ENCODE measurements around the gene YBX1.
"Not testable (repeated sequence)": the region's sequence is repeated elsewhere in the genome, so short reads cannot be mapped to it uniquely, and the experiment has no call there.

Gene YBX1

DNA sequence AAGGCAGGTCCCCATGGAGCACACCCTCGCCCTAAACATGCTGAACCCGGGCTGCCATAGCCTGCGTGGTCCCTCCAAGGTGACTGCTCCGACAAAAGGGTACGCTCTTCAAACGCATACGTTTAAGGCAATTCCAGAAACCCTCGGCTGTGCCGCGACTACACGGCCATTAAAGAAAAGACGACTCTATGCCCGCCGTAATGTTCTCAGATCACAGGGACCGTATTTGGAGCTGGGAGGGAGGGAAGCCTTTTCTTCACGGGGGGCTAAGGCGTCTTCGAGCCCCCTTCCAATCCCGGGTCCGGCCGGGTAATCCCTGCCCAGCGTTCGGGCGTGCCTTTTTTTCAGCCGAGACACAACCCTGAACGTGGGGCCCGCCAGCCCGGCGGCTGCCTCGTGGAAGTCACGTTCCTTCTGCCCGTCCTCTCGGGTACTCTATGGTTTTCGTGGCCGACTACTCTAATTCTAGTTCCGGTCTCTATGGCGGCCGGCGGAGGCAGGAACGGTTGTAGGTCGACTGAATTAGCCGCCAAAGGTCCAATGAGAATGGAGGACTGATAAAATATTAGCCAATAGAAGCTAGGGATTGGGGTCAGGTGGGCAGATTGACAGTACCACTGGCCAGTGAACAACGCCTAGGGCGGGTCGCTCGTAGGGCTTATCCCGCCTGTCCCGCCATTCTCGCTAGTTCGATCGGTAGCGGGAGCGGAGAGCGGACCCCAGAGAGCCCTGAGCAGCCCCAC, at the start of gene YBX1:
YBX1 (plus strand) TSS at position 678 of the 743 bp plus-strand sequence. CDS start 148 bp downstream, outside the sequence.
- peak; percentile 92 for DNase-seq (ENCODE audit: low read depth)

DNA sequence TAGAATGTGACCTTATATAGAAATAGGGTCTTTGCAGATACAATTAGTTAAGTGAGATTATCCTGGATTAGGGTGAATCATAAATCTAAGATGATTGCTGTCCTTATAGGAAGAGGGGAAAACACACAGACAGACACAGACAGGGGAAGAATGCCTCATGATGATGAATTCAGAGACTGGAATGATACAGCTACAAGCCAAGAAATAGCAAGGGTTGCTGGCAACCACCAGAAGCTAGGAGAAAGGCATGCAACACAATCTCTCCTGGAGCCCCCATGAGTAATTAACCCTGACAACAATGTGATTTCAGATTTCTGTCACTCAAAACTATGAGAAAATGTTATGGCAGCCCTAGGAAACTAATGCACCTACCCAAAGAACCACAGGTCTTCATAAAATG, 43.1 kb upstream of the YBX1 start:
- no peak for DNase-seq (ENCODE audit: low read depth)

- no peak for DNase-seq (ENCODE audit: low read depth)
Observed at GRCh38 chr1:42646056-42646455, 36.2 kb upstream of the YBX1 start.

- no peak for DNase-seq (ENCODE audit: low read depth)
Observed at GRCh38 chr1:42657201-42657600, 25.0 kb upstream of the YBX1 start.

DNA sequence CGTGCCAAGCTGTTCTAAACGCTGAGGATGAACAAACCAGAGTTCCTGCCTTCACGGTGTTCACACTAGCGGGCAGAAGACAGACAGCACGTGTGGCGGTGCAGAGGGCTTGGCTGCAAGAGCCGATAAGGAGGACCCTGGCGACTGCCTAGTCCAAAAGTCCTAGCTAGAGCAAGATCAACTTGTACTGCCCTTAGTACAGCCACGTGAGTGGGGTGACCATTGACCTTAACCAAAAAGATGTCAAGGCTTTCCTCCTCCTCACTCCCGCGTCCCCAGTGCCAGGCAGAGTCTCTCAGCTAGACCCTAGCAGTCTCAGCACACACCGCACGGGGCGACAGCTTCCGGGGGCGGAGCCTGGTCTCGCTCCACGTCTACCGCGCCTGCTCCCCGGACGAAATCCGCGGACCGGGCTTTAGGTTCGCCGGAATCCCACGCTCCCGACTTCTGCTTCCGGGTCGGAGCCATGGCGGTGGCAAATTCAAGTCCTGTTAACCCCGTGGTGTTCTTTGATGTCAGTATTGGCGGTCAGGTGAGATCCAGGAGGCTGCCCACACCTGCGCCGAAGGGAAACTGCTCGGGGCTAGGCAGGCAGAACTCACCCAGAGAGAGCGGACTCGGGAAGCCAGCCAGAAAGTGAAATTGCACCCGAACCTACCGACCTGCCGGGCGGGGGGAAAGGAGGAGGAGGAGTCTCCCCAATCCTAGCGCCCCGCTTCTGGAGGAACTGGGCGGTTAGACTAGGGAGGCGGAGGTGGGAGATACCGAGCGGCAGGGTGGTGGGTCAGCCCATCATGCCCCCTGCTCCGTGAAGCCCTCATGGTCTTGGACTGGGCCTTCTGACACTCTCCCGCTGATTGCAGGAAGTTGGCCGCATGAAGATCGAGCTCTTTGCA, 24.0 kb upstream of the YBX1 start, which contains the start of gene PPIH:
PPIH (plus strand) TSS at position 443 of the 896 bp plus-strand sequence; CDS start at position 467, 24 bp downstream.
- DNase-seq (ENCODE audit: low read depth) = peak; percentile 94

DNA sequence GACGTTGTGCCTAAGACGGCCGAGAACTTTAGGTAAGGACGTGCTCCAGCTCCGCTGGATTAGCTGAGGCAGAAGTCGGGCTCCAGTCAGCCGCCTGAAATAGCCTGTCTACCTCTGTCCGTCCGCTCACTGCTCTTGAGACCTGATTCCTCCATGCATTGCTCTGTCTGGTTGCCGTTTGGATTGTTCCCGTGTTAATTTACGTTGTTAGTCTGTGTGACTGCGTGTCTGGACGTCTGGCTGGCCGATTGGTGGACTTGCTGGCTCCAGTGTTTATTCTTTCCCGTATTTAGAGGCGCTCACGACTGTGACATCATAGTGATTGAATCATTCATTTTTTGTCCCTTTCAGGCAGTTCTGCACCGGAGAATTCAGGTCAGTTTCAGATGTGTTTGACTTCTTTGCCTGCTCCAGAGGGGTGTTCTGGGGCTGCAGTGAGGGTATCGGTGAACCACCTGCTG, 23.3 kb upstream of the YBX1 start:
- DNase-seq (ENCODE audit: low read depth) = no peak

GRCh38 chr1:42660907-42661500, 21.2 kb upstream of the YBX1 start:
- DNase-seq (ENCODE audit: low read depth) = no peak

DNA sequence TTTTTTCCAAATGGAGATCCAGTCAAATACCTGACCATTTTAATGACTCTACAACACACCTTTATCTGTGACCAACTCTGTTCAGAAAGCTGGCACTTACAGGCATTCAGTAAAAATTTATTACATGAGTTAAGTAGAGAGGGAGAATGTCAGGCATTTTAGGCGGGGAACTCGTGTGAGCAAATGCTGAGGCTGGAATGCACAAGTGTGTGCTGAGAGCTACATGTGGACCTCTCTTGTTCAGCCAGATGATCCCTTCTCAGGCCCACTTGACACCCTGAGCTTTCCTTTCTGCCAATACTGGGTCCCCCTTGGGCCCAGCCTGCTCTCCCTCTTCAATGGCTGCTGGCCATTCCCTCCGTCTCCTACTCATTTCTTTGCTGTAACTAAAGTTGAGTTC, 12.3 kb upstream of the YBX1 start:
- no peak for DNase-seq (ENCODE audit: low read depth)

DNA sequence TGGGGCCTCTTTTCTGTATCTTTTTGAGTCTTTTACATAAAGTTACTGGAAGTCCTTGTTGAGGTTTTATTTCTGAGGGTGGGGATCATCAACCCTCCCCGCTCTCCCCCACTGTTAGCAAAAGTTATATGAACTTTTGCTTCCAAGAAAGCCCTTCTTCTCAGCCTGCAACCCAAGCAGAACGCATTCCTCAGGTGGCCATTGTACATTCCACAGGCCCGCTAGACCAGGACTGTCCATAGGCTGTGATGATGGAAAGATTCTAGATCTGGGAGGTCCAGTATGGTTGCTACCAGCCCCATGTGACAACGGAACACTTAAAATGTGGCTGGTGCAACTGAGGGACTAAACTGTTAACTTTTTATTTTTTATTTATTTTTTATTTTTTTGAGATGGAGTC, 11.8 kb upstream of the YBX1 start:
- DNase-seq (ENCODE audit: low read depth) = no peak

- no peak for DNase-seq (ENCODE audit: low read depth)
Observed at GRCh38 chr1:42674214-42674613, 8.0 kb upstream of the YBX1 start.

GRCh38 chr1:42674682-42675081, 7.5 kb upstream of the YBX1 start:
- DNase-seq (ENCODE audit: low read depth) = no peak

- no peak for DNase-seq (ENCODE audit: low read depth)
Observed at GRCh38 chr1:42675467-42675866, 6.8 kb upstream of the YBX1 start.

- no peak for DNase-seq (ENCODE audit: low read depth)
Observed at GRCh38 chr1:42676534-42677087, 5.6 kb upstream of the YBX1 start.

- DNase-seq (ENCODE audit: low read depth) = no peak
Observed at GRCh38 chr1:42679364-42679983, 2.7 kb upstream of the YBX1 start.

- DNase-seq (ENCODE audit: low read depth) = no peak
Observed at GRCh38 chr1:42680055-42680454, 2.2 kb upstream of the YBX1 start.

DNA sequence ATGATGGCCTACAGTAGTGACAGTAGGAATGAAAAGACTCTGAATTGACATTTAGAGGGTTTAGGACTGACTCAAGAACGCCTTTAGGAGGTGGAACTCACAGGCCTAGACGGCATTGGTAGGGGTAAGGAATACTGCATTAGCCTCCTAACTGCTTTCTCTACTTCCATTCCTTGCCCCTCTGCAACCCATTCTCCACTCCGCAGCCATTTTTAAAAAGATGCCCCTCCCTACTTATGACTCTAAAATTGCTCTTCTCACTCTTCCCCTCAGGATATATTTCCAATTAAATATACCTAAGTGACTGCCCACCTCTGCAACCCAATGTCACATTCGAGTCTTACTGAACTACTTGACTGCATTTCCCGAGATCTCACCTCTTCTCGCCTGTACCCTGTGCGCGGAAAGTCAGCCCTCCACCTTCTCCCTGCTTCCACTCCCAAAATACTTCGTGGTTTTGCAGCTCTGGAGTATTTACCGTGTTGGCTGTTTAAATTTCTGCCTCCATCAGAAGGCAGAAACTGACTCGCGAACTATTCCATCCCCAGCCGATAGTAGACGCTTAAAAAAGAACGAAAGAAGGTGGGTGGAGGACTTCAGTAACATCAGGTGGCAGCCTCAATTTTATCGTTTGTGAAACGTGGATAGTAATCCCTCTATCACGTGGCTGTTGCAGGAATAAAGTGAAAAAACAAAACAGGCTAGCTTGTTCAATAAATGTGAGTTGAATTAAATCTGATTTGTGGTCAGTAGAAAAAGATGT, 1.1 kb upstream of the YBX1 start:
- DNase-seq (ENCODE audit: low read depth) = no peak

GRCh38 chr1:42682484-42682738, 193 bp downstream of the YBX1 start:
- DNase-seq (ENCODE audit: low read depth) = not testable (repeated sequence)

DNA sequence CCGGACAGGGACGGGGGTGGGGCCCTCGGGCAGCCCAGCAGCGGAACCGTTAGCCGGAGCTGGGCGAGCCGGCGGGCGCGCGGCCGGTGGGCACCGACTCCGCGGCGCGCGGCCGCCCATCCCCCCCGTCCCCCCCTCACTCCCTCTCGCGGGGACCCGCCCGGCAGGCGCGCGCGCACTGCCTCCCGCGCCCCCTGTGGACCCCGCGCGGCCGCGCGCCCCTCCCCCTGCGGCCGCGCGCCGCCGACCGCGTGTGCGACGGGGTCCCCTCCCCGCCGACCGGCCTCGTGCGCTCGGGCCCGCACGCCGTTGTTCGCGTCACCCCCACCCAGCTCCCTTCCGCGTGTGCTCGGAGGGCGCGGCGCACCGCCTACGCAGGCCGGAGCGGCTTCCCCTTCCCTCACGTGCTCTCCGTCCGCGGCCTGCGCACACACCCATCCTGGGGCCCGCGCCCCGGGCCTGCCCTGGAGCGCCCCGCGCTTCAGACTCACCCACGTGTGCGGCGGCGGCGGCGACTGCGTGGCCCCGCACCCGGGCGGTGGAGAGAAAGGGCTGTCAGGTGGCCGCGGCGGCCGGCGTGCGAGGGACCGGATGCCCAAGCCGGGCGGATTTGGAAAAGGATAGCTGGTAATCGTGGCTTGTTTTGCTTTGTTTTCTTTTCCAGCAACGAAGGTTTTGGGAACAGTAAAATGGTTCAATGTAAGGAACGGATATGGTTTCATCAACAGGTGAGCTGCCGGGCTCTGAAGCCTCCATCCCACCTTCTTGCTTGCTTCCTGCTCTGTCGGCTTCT, 717 bp downstream of the YBX1 start:
- DNase-seq (ENCODE audit: low read depth) = peak; percentile 51

- DNase-seq (ENCODE audit: low read depth) = no peak
Observed at GRCh38 chr1:42684139-42684538, 1.9 kb downstream of the YBX1 start.

DNA sequence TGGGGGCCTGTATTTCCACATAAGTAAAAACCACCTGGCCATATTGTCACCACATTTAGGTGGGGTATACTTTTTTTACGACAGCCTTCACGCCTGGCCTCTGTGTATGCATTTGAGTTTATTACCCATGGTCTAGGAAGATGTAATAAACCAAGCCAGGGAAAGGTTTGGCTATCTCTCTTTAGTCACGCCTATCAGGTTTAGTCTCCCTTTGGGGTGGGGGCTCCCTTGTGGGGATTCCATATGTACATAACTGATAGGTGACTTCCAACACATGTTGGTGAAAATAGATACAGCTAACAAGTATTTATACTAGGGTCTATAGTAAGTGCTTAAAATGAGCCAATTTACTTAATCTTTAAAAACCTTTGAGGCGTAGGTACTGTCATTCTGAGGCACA, 4.2 kb downstream of the YBX1 start:
- DNase-seq (ENCODE audit: low read depth) = no peak

DNA sequence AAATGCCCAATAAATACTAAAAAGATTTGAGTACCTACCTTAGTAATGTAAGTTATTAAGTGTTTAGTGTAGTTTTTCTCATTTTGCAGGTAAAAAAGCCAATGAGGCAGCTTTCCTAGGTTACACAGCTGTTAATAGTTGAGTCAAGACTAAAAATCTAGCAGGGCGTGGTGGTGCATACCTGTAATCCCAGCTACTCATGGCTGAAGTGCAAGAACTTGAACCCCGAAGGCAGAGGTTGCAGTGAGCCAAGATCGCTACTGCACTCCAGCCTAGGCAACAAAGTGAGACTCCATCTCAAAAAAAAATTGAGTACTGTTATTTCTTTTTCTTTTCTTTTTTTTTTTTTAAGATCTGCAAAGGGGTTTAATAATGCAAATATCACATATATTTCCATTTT, 7.7 kb downstream of the YBX1 start:
- no peak for DNase-seq (ENCODE audit: low read depth)

Measured in activated T-cell treated with anti-CD3 and anti-CD28 coated beads for 24 hours (primary cell).